Liver (tissue), 3 donors: Measurements from ENCODE around the gene RASA3.

Experiments used
- ATF3 ChIP-seq: IDR thresholded peaks from 2 replicates; pipeline ENCODE4 v1.6.1; 2016; ENCODE audit warnings: antibody characterized with exemption
- CTCF ChIP-seq: fragments of 150-350 bp; IDR thresholded peaks from 2 replicates; pipeline ENCODE4 v1.5.1; 2017; ENCODE audit warnings: improper control_type of control experiment, low read depth, low read length; ENCODE audit not compliant: missing input control
- EGR1 ChIP-seq, 2 donors: IDR thresholded peaks; 2 replicates each; pipeline ENCODE4 v1.6.1; 2016 to 2018; ENCODE audit warnings: antibody characterized with exemption in 2 of 2, low read depth in 2 of 2
- GABPA ChIP-seq, 2 donors: IDR thresholded peaks in 1 of 2; conservative IDR thresholded peaks in 1 of 2; 2 replicates each; pipeline ENCODE4 v1.6.1; 2016; ENCODE audit warnings: antibody characterized with exemption in 2 of 2, mild to moderate bottlenecking in 1 of 2, moderate library complexity in 1 of 2
- JUND ChIP-seq, 2 donors: IDR thresholded peaks; 2 replicates each; pipeline ENCODE4 v1.6.1; 2016; ENCODE audit warnings: antibody characterized with exemption in 2 of 2
- RAD21 ChIP-seq, 2 donors: IDR thresholded peaks; 2 replicates each; pipeline ENCODE4 v1.6.1; 2016; ENCODE audit warnings: antibody characterized with exemption in 2 of 2, mild to moderate bottlenecking in 2 of 2
- REST ChIP-seq: IDR thresholded peaks from 2 replicates; pipeline ENCODE4 v1.6.1; 2016; ENCODE audit warnings: antibody characterized with exemption, mild to moderate bottlenecking
- SP1 ChIP-seq: IDR thresholded peaks from 2 replicates; pipeline ENCODE4 v1.6.1; 2018; ENCODE audit warnings: antibody characterized with exemption, mild to moderate bottlenecking
- TAF1 ChIP-seq: conservative IDR thresholded peaks from 2 replicates; pipeline ENCODE4 v1.6.1; 2016; ENCODE audit warnings: antibody characterized with exemption, mild to moderate bottlenecking
- YY1 ChIP-seq: IDR thresholded peaks from 2 replicates; pipeline ENCODE4 v1.6.1; 2016; ENCODE audit warnings: antibody characterized with exemption, mild to moderate bottlenecking
- donor health status: healthy.
- donor health status: healthy.

- TF ChIP-seq TAF1 (no peak), CTCF (no peak), JUND (IDR thresholded peaks at IDR 0.05) (no peak), EGR1 (IDR thresholded peaks at IDR 0.05; ENCODE audit: low read depth in 2 of 2) (no peak), YY1 (no peak), SP1 (no peak), REST (no peak), GABPA (IDR thresholded peaks at IDR 0.05 in 1 of 2, conservative IDR thresholded peaks at IDR 0.05 in 1 of 2) (no peak), RAD21 (IDR thresholded peaks at IDR 0.05) (no peak), ATF3 (no peak)
Observed at GRCh38 chr13:114077099-114077932, 55.1 kb downstream of the RASA3 start.
